Stimulated activated CD8-positive, alpha-beta memory T cell treated with anti-CD3 and anti-CD28 coated beads, Interleukin-12 subunit alpha, Interleukin-12 subunit beta, amount 100 ng/mL, for 24 hours (primary cell): Measurements from ENCODE around the gene C22orf15.

Source experiments
- DNase-seq: peaks from one replicate; pipeline ENCODE4 v3.0.0-alpha.2; 2020; ENCODE audit errors: extremely low read depth

C22orf15 gene

GRCh38 chr22:23787600-23787896, 24.8 kb downstream of the C22orf15 start:
- no peak for DNase-seq

- DNase-seq, result no peak
Measured at GRCh38 chr22:23787910-23788309, 25.1 kb downstream of the C22orf15 start.

GRCh38 chr22:23789121-23789520, 26.3 kb downstream of the C22orf15 start:
- DNase-seq, result no peak

GRCh38 chr22:23789638-23790037, 26.8 kb downstream of the C22orf15 start:
- DNase-seq, result no peak

GRCh38 chr22:23790819-23791737, 28.3 kb downstream of the C22orf15 start:
- DNase-seq, result no peak

- DNase-seq, result no peak
Measured at GRCh38 chr22:23791738-23792645, 29.2 kb downstream of the C22orf15 start.

- no peak for DNase-seq
Measured at GRCh38 chr22:23793326-23793725, 30.5 kb downstream of the C22orf15 start.

- no peak for DNase-seq
Measured at GRCh38 chr22:23796461-23796860, 33.7 kb downstream of the C22orf15 start.

GRCh38 chr22:23800297-23801237, 37.8 kb downstream of the C22orf15 start:
- no peak for DNase-seq

GRCh38 chr22:23801238-23801821, 38.5 kb downstream of the C22orf15 start:
- no peak for DNase-seq

- no peak for DNase-seq
Measured at GRCh38 chr22:23801886-23802377, 39.1 kb downstream of the C22orf15 start.

- DNase-seq, result no peak
Measured at GRCh38 chr22:23803001-23803819, 40.4 kb downstream of the C22orf15 start.

GRCh38 chr22:23804781-23805291, 42.0 kb downstream of the C22orf15 start:
- DNase-seq, result no peak

GRCh38 chr22:23806837-23807236, 44.0 kb downstream of the C22orf15 start:
- DNase-seq, result no peak

- DNase-seq, result no peak
Measured at GRCh38 chr22:23812378-23812777, 49.6 kb downstream of the C22orf15 start.
